Measurements from ENCODE around the gene SLC28A1. TPM values are rescaled to one million over a fixed set of nuclear protein-coding genes. Genes with fewer than 3 reads are reported as not detected.
A peak's percentile ranks its signal among the peaks of the same experiment; 100 is the strongest.

The SLC28A1 gene
- total RNA-seq, 1 experiment from 2014 or later, result 0.13 TPM

DNA sequence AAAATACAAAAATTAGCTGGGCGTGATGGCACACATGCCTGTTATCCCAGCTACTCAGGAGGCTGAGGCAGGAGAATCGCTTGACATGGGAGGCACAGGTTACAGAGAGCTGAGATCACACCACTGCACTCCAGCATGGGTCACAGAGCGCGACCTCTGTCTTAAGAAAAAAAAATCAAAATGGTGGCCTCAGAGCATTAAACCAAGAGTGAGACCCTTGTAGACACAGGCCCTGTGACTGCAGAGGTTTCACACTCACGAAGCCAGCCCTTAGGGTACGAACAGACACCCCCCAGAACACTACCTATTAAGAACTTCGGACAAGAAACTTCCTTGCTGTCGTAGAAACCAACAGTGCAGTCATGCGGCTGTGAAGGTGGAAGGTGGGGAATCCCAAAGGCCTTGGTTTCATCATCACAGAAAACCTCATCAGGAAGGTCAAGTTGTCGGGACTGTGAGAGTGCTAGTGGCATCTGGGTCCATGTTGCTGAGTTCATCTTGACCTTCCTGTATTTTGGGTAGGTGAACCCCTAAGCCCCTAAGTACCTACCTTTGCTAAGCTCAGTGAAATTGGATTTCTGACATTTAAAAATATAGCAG, 92.4 kb downstream of the SLC28A1 start:
- H3K4me1 Mint-ChIP-seq, result peaks cover 21 to 22% of the 10 kb centered on the region in 2 experiments
- Histone ChIP-seq H4K91ac (ENCODE audit: insufficient read length, low read depth, low read length) (no peak overlapping the region), H4K5ac (ENCODE audit: insufficient read length, low read depth, low read length) (no peak overlapping the region), H3K27me3 (ENCODE audit: insufficient read depth, low read length) (no peaks in the 10 kb centered on the region; the same call in 1 of the 2 replicates), H2AK5ac (ENCODE audit: insufficient read length, low read length) (no peak overlapping the region), H2AFZ (ENCODE audit: low read length) (no peak overlapping the region), H3K4me2 (ENCODE audit: insufficient read depth, insufficient read length, low read length) (no peak overlapping the region), H3K9ac (ENCODE audit: extremely low read depth, insufficient read length, low read length) (no peak overlapping the region), H3K56ac (ENCODE audit: insufficient read length, low read depth, low read length) (no peak overlapping the region), H3K14ac (ENCODE audit: insufficient read depth, low read length) (no peak overlapping the region), H3K4me1 (ENCODE audit: insufficient read depth, low read length) (peaks cover 7% of the 10 kb centered on the region; the same call in 1 of the 2 replicates), H2BK120ac (ENCODE audit: low read depth, low read length, poor library complexity, severe bottlenecking) (no peak overlapping the region), H2BK5ac (ENCODE audit: insufficient read length, low read length) (no peak overlapping the region), H3K23me2 (ENCODE audit: insufficient read length, low read depth, low read length, poor library complexity, severe bottlenecking) (peaks cover 7% of the 10 kb centered on the region), H3K23ac (ENCODE audit: insufficient read length, low read depth, low read length) (no peak overlapping the region), H3K4ac (ENCODE audit: low read depth, low read length) (no peak overlapping the region), H3K27ac (ENCODE audit: insufficient read length, low read depth, low read length) (no peak overlapping the region), H4K8ac (replicated peaks; ENCODE audit: insufficient read length, low read depth, low read length) (no peak overlapping the region), H4K20me1 (ENCODE audit: control insufficient read depth, insufficient read depth, insufficient read length) (no peaks in the 10 kb centered on the region), H3K9me3 (ENCODE audit: control insufficient read depth, low read depth, low read length) (no peaks in the 10 kb centered on the region), H3T11ph (ENCODE audit: low read length) (no peak overlapping the region), H3K79me1 (ENCODE audit: insufficient read depth, low read depth, low read length, poor library complexity, severe bottlenecking) (no peaks in the 10 kb centered on the region), H3K79me2 (ENCODE audit: insufficient read depth, low read length) (no peaks in the 10 kb centered on the region), H2BK20ac (ENCODE audit: low read depth, low read length, poor library complexity, severe bottlenecking) (no peak overlapping the region), H3K18ac (ENCODE audit: insufficient read length, low read depth, low read length) (no peak overlapping the region), H2BK15ac (ENCODE audit: low read depth, low read length) (no peak overlapping the region), H2BK12ac (ENCODE audit: insufficient read length, low read depth, low read length) (no peak overlapping the region)
- no peaks in the 10 kb centered on the region for H3K36me3 Mint-ChIP-seq (ENCODE audit: insufficient read depth in 1 of 3, low read depth in 3 of 3)
- H3K27me3 Mint-ChIP-seq (ENCODE audit: low read depth), result peaks cover 38% of the 10 kb centered on the region
- no CpG with 5 or more reads among the region's 10 CpGs for WGBS (ENCODE audit: extremely low coverage, insufficient read length, low lambda C conversion rate)
- H3K9me3 Mint-ChIP-seq, result no peaks in the 10 kb centered on the region; a peak in 1 of 5 replicates
- TF ChIP-seq, protein P1, sequence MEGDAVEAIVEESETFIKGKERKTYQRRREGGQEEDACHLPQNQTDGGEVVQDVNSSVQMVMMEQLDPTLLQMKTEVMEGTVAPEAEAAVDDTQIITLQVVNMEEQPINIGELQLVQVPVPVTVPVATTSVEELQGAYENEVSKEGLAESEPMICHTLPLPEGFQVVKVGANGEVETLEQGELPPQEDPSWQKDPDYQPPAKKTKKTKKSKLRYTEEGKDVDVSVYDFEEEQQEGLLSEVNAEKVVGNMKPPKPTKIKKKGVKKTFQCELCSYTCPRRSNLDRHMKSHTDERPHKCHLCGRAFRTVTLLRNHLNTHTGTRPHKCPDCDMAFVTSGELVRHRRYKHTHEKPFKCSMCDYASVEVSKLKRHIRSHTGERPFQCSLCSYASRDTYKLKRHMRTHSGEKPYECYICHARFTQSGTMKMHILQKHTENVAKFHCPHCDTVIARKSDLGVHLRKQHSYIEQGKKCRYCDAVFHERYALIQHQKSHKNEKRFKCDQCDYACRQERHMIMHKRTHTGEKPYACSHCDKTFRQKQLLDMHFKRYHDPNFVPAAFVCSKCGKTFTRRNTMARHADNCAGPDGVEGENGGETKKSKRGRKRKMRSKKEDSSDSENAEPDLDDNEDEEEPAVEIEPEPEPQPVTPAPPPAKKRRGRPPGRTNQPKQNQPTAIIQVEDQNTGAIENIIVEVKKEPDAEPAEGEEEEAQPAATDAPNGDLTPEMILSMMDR (conservative IDR thresholded peaks at IDR 0.05), result no peak
- peak overlapping the region in 1 of 3 experiments; percentile 86; a peak in 1 of 7 replicates for H3K27ac Mint-ChIP-seq
- H3K4me3 Mint-ChIP-seq, result no peak overlapping the region
- no peak for DNase-seq

Measured in H9 (cell line).